Osteoblast (primary cell): ENCODE measurements around the gene BAIAP2. TPM values are rescaled to one million over a fixed set of nuclear protein-coding genes. Genes with fewer than 3 reads are reported as not detected.
A peak's percentile ranks its signal among the peaks of the same experiment; 100 is the strongest.

Source experiments
- DNase-seq: peaks from one replicate; pipeline ENCODE4 v3.0.0; 2011; ENCODE audit warnings: low spot score, mixed read lengths; ENCODE audit not compliant: insufficient read length; ENCODE audit errors: missing footprints
- H2AFZ ChIP-seq: 2 replicates; pipeline ENCODE4 v1.6.0; 2011; ENCODE audit warnings: mild to moderate bottlenecking, low read length
- H3K27ac ChIP-seq: 2 replicates; pipeline ENCODE4 v1.5.1; 2011; ENCODE audit warnings: mild to moderate bottlenecking, low read depth, low read length, moderate library complexity
- H3K27me3 ChIP-seq: 2 replicates; pipeline ENCODE4 v1.6.0; 2012; ENCODE audit warnings: mild to moderate bottlenecking, control low read depth, inconsistent platforms, low read length, moderate library complexity; ENCODE audit not compliant: insufficient read depth
- H3K36me3 ChIP-seq: 2 replicates; pipeline ENCODE4 v1.5.1; 2011; ENCODE audit warnings: mild to moderate bottlenecking, low read length, control low read depth, moderate library complexity; ENCODE audit not compliant: insufficient read depth
- H3K4me1 ChIP-seq: 2 replicates; pipeline ENCODE4 v1.5.1; 2011; ENCODE audit warnings: mild to moderate bottlenecking, low read length, control low read depth, moderate library complexity; ENCODE audit not compliant: insufficient read depth
- H3K4me2 ChIP-seq: 2 replicates; pipeline ENCODE4 v1.6.0; 2011; ENCODE audit warnings: mild to moderate bottlenecking, low read length; ENCODE audit not compliant: insufficient read depth
- H3K4me3 ChIP-seq: fragments of 200-600 bp; sonication (generic); 3 replicates; pipeline ENCODE4 v1.5.1; 2012; ENCODE audit warnings: mild to moderate bottlenecking, low read length, inconsistent platforms; ENCODE audit not compliant: insufficient read depth
- H3K79me2 ChIP-seq: 2 replicates; pipeline ENCODE4 v1.6.0; 2012; ENCODE audit warnings: mild to moderate bottlenecking, low read length, control low read depth, inconsistent platforms; ENCODE audit not compliant: insufficient read depth
- H3K9me3 ChIP-seq: 2 replicates; pipeline ENCODE4 v1.5.1; 2011; ENCODE audit warnings: low read depth, low read length, control low read depth
- H4K20me1 ChIP-seq: 2 replicates; pipeline ENCODE4 v1.6.0; 2012; ENCODE audit warnings: mild to moderate bottlenecking, low read length, control low read depth; ENCODE audit not compliant: insufficient read depth
- total RNA-seq: library from RNA; depleted of rRNA; stranded (reverse); fragments of >200 nt; gene quantifications from 2 replicates; pipeline ENCODE4 v1.2.3, GENCODE V29; 2012
- TF ChIP-seq, protein P1 (sequence below): IDR thresholded peaks from 2 replicates; pipeline ENCODE4 v1.5.1; 2011; ENCODE audit warnings: mild to moderate bottlenecking, low read depth, low read length, moderate library complexity; ENCODE audit errors: extremely low read depth

The BAIAP2 gene
- total RNA-seq, 1 donor = 15.6 TPM

DNA sequence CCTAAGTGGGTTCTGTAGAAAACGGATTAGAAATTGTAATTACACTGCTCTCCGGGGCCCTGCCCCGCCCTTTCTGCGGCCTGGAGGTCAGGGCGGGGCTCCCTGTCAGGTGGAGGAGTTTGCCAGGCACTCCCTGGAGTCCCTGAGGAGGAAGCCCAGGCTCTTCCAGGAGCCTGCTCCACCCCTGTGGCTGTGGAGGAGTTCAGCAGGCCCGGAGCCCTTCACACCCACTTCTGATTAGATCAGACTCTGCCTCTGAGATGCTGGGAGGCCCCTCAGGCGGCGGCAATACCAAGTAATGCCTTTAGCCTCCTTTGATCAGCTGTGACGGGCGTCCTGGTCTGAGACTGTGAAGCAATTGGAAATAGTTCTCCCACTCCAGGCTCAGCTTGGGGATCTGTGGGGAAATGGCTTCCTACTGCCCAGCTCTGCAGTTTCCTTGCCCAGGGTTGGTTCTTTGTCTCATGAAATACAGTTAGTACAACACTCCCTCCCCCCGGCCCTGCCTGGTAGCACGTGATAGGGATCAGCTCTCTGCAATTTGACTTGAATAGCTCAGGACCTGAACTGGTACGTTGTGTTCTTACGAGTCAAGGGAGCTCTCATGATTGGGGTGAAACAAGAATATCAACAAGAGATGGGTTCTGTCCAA, 22.3 kb downstream of the BAIAP2 start:
- H3K79me2 ChIP-seq = peaks cover 4% of the 10 kb centered on the region
- H3K9me3 ChIP-seq = no peaks in the 10 kb centered on the region
- H2AFZ ChIP-seq = no peak overlapping the region
- H3K27ac ChIP-seq = no peak overlapping the region
- TF ChIP-seq, protein P1, sequence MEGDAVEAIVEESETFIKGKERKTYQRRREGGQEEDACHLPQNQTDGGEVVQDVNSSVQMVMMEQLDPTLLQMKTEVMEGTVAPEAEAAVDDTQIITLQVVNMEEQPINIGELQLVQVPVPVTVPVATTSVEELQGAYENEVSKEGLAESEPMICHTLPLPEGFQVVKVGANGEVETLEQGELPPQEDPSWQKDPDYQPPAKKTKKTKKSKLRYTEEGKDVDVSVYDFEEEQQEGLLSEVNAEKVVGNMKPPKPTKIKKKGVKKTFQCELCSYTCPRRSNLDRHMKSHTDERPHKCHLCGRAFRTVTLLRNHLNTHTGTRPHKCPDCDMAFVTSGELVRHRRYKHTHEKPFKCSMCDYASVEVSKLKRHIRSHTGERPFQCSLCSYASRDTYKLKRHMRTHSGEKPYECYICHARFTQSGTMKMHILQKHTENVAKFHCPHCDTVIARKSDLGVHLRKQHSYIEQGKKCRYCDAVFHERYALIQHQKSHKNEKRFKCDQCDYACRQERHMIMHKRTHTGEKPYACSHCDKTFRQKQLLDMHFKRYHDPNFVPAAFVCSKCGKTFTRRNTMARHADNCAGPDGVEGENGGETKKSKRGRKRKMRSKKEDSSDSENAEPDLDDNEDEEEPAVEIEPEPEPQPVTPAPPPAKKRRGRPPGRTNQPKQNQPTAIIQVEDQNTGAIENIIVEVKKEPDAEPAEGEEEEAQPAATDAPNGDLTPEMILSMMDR = no peak
- H3K27me3 ChIP-seq = no peaks in the 10 kb centered on the region
- peaks cover 17% of the 10 kb centered on the region for H4K20me1 ChIP-seq
- H3K4me2 ChIP-seq = no peak overlapping the region
- peak; percentile 89 for DNase-seq
- no peaks in the 10 kb centered on the region for H3K4me1 ChIP-seq
- no peaks in the 10 kb centered on the region for H3K36me3 ChIP-seq
- no peak overlapping the region for H3K4me3 ChIP-seq

DNA sequence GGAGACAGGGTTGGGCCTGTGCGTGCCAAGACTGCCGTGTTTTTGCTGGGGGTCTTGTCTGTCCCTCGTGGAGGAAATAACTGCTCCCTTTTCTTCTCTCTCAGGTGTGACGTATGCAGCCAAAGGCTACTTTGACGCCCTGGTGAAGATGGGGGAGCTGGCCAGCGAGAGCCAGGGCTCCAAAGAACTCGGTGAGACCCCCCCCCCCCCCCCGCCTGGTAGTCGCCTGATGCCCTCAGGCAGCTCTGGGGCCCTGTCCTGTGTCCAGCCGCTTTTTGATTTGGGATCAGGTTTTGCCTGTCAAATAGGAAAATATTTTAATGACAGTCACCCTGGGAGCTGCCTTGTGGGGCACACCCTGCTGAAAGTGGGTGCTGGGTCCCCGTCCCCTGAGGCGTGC, 22.8 kb downstream of the BAIAP2 start:
- Histone ChIP-seq H3K27ac (no peak overlapping the region), H3K79me2 (no peaks in the 10 kb centered on the region), H3K4me3 (no peak overlapping the region), H3K36me3 (no peaks in the 10 kb centered on the region), H2AFZ (no peak overlapping the region), H3K9me3 (no peaks in the 10 kb centered on the region), H3K4me2 (no peak overlapping the region), H3K4me1 (no peaks in the 10 kb centered on the region), H4K20me1 (peaks cover 12% of the 10 kb centered on the region), H3K27me3 (no peaks in the 10 kb centered on the region)
- DNase-seq = no peak
- TF ChIP-seq, protein P1 = no peak

DNA sequence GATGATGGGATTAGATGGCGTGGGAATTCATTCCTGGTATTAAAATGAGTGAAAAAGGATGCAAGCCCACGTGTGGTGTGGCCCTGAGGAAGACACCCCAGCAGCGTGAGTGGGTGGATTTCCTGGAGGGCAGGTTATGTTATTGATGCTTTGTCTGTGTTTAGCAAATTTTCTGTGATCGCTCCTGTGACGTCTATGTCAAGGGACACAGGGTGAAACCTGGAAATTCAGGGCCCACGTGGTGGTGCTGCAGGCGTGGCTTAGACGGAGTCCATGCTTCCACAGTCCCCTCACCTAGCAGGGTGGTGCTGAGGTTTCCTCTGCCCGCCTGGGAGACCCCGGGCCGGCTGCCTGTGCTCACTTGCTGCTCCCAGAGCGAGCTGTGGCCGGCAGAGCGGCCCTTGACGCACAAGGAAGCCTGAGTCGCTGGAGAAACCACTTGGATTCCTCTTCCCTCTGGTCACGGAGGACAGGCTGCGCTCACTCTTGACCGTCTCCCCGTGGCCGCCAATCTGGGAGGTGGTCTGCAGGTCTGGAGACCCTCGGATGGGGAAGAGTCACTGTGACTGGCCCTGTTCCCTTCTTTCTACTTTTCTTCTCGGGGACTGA, 23.4 kb downstream of the BAIAP2 start:
- Histone ChIP-seq H3K4me3 (no peak overlapping the region), H3K9me3 (no peaks in the 10 kb centered on the region), H4K20me1 (peaks cover 8% of the 10 kb centered on the region), H3K4me2 (no peak overlapping the region), H3K27ac (no peak overlapping the region), H3K36me3 (no peaks in the 10 kb centered on the region), H3K4me1 (peaks cover 5% of the 10 kb centered on the region), H3K27me3 (no peaks in the 10 kb centered on the region), H3K79me2 (peaks cover 3% of the 10 kb centered on the region), H2AFZ (no peak overlapping the region)
- TF ChIP-seq, protein P1 = no peak
- DNase-seq = no peak

DNA sequence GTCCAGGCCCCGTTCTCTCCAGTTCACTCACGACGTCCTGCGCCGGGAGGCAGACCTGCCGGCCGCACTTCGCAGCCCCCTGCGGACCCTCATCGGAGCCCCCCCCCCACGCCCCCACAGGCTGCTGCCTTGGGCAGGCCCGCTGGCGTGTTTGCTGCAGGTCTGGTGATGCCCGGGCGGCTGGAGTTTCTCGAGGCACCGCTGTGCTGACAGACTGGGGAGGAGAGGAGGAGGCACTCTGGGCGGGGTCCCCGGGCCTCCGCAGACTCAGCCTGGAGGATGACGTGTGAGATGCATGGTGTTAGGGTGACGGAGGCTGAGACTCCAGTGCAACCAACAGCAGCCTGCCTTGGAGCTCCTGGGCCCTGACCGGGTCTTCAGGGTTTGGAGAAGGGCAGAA, 24.1 kb downstream of the BAIAP2 start:
- Histone ChIP-seq H4K20me1 (peaks cover 8% of the 10 kb centered on the region), H3K4me2 (no peak overlapping the region), H3K4me1 (peaks cover 11% of the 10 kb centered on the region), H3K79me2 (peaks cover 3% of the 10 kb centered on the region), H2AFZ (no peak overlapping the region), H3K9me3 (no peaks in the 10 kb centered on the region), H3K4me3 (no peak overlapping the region), H3K27me3 (no peaks in the 10 kb centered on the region), H3K27ac (no peak overlapping the region), H3K36me3 (no peaks in the 10 kb centered on the region)
- TF ChIP-seq, protein P1 = no peak
- DNase-seq = no peak
